ENCODE results near the gene RAPSN. TPM values are rescaled to one million over a fixed set of nuclear protein-coding genes. Genes with fewer than 3 reads are reported as not detected.

The RAPSN gene
- total RNA-seq, 4 donors from 2014 or later: 0.42 to 1.4 (median 0.70) TPM

DNA sequence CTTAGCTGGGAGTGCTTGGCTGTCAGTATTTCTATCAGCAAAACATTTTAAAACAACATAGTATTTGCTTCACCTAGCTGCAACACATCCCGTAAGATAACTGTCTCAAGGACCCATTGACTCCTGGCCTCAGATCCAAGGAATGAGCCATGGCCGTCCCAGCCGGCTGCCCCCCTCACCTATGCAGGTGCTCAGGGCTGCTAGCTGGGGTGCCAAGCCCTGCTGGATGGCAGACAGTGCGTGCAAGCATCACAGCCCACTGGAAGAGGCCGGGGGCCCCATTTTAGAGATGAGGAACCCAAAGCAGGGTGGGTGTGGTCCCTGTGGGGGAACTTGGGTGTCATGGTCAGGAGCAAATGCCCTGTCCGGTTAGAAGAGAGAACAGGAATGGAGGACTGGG is 31.2 kb downstream of the RAPSN start:
- Histone ChIP-seq H3K27me3 (no peaks in the 10 kb centered on the region), H3K36me3 (peaks cover 60 to 96% (median 82%) of the 10 kb centered on the region in 4 donors), H3K4me3 (no peak overlapping the region), H3K4me1 (peaks cover 38 to 62% (median 56%) of the 10 kb centered on the region in 4 donors), H3K9me3 (no peaks in the 10 kb centered on the region), H3K27ac (replicated peaks in 1 of 4) (peak overlapping the region; percentile 88 to 98 (median 90))
- no peak for DNase-seq (ENCODE audit: extremely low spot score)
- intact Hi-C loops (cut with DNase I): no loop called here
- 70% methylated on average over 4 of the region's 6 CpGs for WGBS
- TF ChIP-seq POLR2AphosphoS5 (IDR thresholded peaks at IDR 0.05): no peak
- no peak for TF ChIP-seq CTCF (IDR thresholded peaks at IDR 0.05)
- TF ChIP-seq POLR2A (IDR thresholded peaks at IDR 0.05; ENCODE audit: low read depth): no peak
- TF ChIP-seq EP300 (IDR thresholded peaks at IDR 0.05): no peak

GRCh38 chr11:47415949-47416472 is 32.9 kb downstream of the RAPSN start:
- no peaks in the 10 kb centered on the region for H3K9me3 ChIP-seq
- H3K4me3 ChIP-seq: peak overlapping the region in 3 of 4 donors; percentile 1 to 11 (median 6)
- peak; percentile 97 for DNase-seq (ENCODE audit: extremely low spot score)
- peaks cover 58 to 96% (median 80%) of the 10 kb centered on the region in 4 donors for H3K36me3 ChIP-seq
- H3K4me1 ChIP-seq: peaks cover 38 to 78% (median 70%) of the 10 kb centered on the region in 4 donors
- TF ChIP-seq CTCF (IDR thresholded peaks at IDR 0.05) (no peak), POLR2AphosphoS5 (IDR thresholded peaks at IDR 0.05) (peak; percentile 77 to 86)
- H3K27ac ChIP-seq (replicated peaks in 1 of 4): peak overlapping the region; percentile 88 to 98 (median 90)
- intact Hi-C loops (cut with DNase I): no loop called here
- 16% methylated on average over 11 of the region's 13 CpGs for WGBS
- H3K27me3 ChIP-seq: no peaks in the 10 kb centered on the region

GRCh38 chr11:47415091-47415854 is 33.7 kb downstream of the RAPSN start:
- Histone ChIP-seq H3K27ac (replicated peaks in 1 of 4) (peak overlapping the region; percentile 88 to 98 (median 90)), H3K4me1 (peaks cover 40 to 85% (median 77%) of the 10 kb centered on the region in 4 donors), H3K36me3 (peaks cover 52 to 96% (median 79%) of the 10 kb centered on the region in 4 donors), H3K9me3 (no peaks in the 10 kb centered on the region), H3K27me3 (no peaks in the 10 kb centered on the region), H3K4me3 (no peak overlapping the region)
- WGBS: 78% methylated on average over 28 of the region's 31 CpGs
- intact Hi-C loops (cut with DNase I): no loop called here
- TF ChIP-seq EP300 (IDR thresholded peaks at IDR 0.05) (no peak), POLR2AphosphoS5 (IDR thresholded peaks at IDR 0.05) (no peak), CTCF (IDR thresholded peaks at IDR 0.05) (no peak)
- DNase-seq (ENCODE audit: extremely low spot score): no peak

DNA sequence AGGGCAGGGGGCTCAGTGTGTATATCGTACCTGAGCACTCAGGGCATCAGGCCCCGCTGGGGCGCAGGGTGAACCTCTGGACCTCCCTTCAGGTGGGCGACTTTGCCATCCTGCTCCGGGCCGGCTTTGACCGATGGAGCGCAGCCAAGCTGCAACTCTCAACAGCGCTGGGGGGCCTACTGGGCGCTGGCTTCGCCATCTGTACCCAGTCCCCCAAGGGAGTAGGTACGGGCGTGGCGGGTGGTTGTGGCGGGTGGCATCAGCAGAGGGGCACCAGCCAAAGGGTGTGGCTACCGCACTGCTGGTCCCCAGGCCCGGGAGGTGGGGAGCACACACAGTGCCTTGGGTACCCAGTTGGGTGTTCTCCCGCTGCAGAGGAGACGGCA is 34.3 kb downstream of the RAPSN start:
- Histone ChIP-seq H3K9me3 (no peaks in the 10 kb centered on the region), H3K27me3 (no peaks in the 10 kb centered on the region), H3K4me3 (no peak overlapping the region), H3K4me1 (peaks cover 46 to 91% (median 83%) of the 10 kb centered on the region in 4 donors), H3K36me3 (peaks cover 46 to 91% (median 74%) of the 10 kb centered on the region in 4 donors), H3K27ac (replicated peaks in 1 of 4) (peak overlapping the region; percentile 88 to 98 (median 90))
- 81% methylated on average over 7 of the region's 19 CpGs for WGBS
- no peak for DNase-seq (ENCODE audit: extremely low spot score)
- TF ChIP-seq EP300 (IDR thresholded peaks at IDR 0.05) (no peak), POLR2A (IDR thresholded peaks at IDR 0.05; ENCODE audit: low read depth) (no peak), CTCF (IDR thresholded peaks at IDR 0.05) (no peak), POLR2AphosphoS5 (IDR thresholded peaks at IDR 0.05) (no peak)
- intact Hi-C loops (cut with DNase I): no loop called here

All from esophagus muscularis mucosa (tissue), 4 donors.